ENCODE results near the gene RTP3. TPM values are rescaled to one million over a fixed set of nuclear protein-coding genes. Genes with fewer than 3 reads are reported as not detected.

RTP3 gene
- polyA plus RNA-seq (ENCODE audit: insufficient read length in 4 of 4), result not detected

GRCh38 chr3:46497556-46498265 lies at the start of gene RTP3:
Gene RTP3 (plus strand): TSS chr3:46497976. CDS start chr3:46498063, 87 bp downstream.
- no peak for DNase-seq (ENCODE audit: low read depth in 4 of 4, low spot score in 3 of 4)

- DNase-seq (ENCODE audit: low read depth in 4 of 4, low spot score in 3 of 4), result no peak
These were observed 49.1 kb upstream of the RTP3 start for GRCh38 chr3:46448721-46449120.

- no peak for DNase-seq (ENCODE audit: low read depth in 4 of 4, low spot score in 3 of 4)
These were observed 47.8 kb upstream of the RTP3 start for GRCh38 chr3:46449755-46450552.

GRCh38 chr3:46453526-46454208 lies 44.1 kb upstream of the RTP3 start:
- DNase-seq (ENCODE audit: low read depth in 4 of 4, low spot score in 3 of 4), result no peak

GRCh38 chr3:46454209-46454595 lies 43.6 kb upstream of the RTP3 start:
- no peak for DNase-seq (ENCODE audit: low read depth in 4 of 4, low spot score in 3 of 4)

- DNase-seq (ENCODE audit: low read depth in 4 of 4, low spot score in 3 of 4), result no peak
These were observed 43.2 kb upstream of the RTP3 start for GRCh38 chr3:46454606-46455005.

GRCh38 chr3:46455231-46456115 lies 42.3 kb upstream of the RTP3 start:
- no peak for DNase-seq (ENCODE audit: low read depth in 4 of 4, low spot score in 3 of 4)

GRCh38 chr3:46456118-46456517 lies 41.7 kb upstream of the RTP3 start:
- DNase-seq (ENCODE audit: low read depth in 4 of 4, low spot score in 3 of 4), result no peak

GRCh38 chr3:46460051-46460450 lies 37.7 kb upstream of the RTP3 start:
- DNase-seq (ENCODE audit: low read depth in 4 of 4, low spot score in 3 of 4), result no peak

GRCh38 chr3:46462111-46462510 lies 35.7 kb upstream of the RTP3 start:
- DNase-seq (ENCODE audit: low read depth in 4 of 4, low spot score in 3 of 4), result no peak

- DNase-seq (ENCODE audit: low read depth in 4 of 4, low spot score in 3 of 4), result no peak
These were observed 35.3 kb upstream of the RTP3 start for GRCh38 chr3:46462511-46462910.

GRCh38 chr3:46463120-46463867 lies 34.5 kb upstream of the RTP3 start:
- DNase-seq (ENCODE audit: low read depth in 4 of 4, low spot score in 3 of 4), result no peak

- no peak for DNase-seq (ENCODE audit: low read depth in 4 of 4, low spot score in 3 of 4)
These were observed 33.9 kb upstream of the RTP3 start for GRCh38 chr3:46463868-46464241.

- DNase-seq (ENCODE audit: low read depth in 4 of 4, low spot score in 3 of 4), result no peak
These were observed 33.2 kb upstream of the RTP3 start, which contains the start of gene LTF for GRCh38 chr3:46464326-46465195. Gene LTF (minus strand): TSS chr3:46464905. CDS start chr3:46464867, 38 bp downstream.

GRCh38 chr3:46465196-46465520 lies 32.6 kb upstream of the RTP3 start:
- no peak for DNase-seq (ENCODE audit: low read depth in 4 of 4, low spot score in 3 of 4)

- DNase-seq (ENCODE audit: low read depth in 4 of 4, low spot score in 3 of 4), result no peak
These were observed 31.5 kb upstream of the RTP3 start for GRCh38 chr3:46466273-46466672.

- no peak for DNase-seq (ENCODE audit: low read depth in 4 of 4, low spot score in 3 of 4)
These were observed 30.8 kb upstream of the RTP3 start for GRCh38 chr3:46466871-46467403.

GRCh38 chr3:46467562-46467961 lies 30.2 kb upstream of the RTP3 start:
- no peak for DNase-seq (ENCODE audit: low read depth in 4 of 4, low spot score in 3 of 4)

All from left renal pelvis (tissue), 4 donors.